ENCODE results near the gene SMYD3.

The SMYD3 gene

GRCh38 chr1:246164764-246165163 lies 342.3 kb downstream of the SMYD3 start:
- no peak for DNase-seq

- no peak for DNase-seq
Observed at GRCh38 chr1:246162560-246162959, 344.5 kb downstream of the SMYD3 start.

GRCh38 chr1:246161626-246162025 lies 345.5 kb downstream of the SMYD3 start:
- DNase-seq, result no peak

GRCh38 chr1:246160905-246161304 lies 346.2 kb downstream of the SMYD3 start:
- no peak for DNase-seq

- DNase-seq, result no peak
Observed at GRCh38 chr1:246160374-246160773, 346.7 kb downstream of the SMYD3 start.

- no peak for DNase-seq
Observed at GRCh38 chr1:246159279-246160227, 347.5 kb downstream of the SMYD3 start.

- DNase-seq, result no peak
Observed at GRCh38 chr1:246158131-246158530, 348.9 kb downstream of the SMYD3 start.

- DNase-seq, result no peak
Observed at GRCh38 chr1:246157516-246157915, 349.6 kb downstream of the SMYD3 start.

- no peak for DNase-seq
Observed at GRCh38 chr1:246156847-246157246, 350.2 kb downstream of the SMYD3 start.

GRCh38 chr1:246155923-246156322 lies 351.2 kb downstream of the SMYD3 start:
- DNase-seq, result no peak

- DNase-seq, result no peak
Observed at GRCh38 chr1:246153796-246154212, 353.3 kb downstream of the SMYD3 start.

- no peak for DNase-seq
Observed at GRCh38 chr1:246152986-246153431, 354.1 kb downstream of the SMYD3 start.

GRCh38 chr1:246151796-246152434 lies 355.2 kb downstream of the SMYD3 start:
- no peak for DNase-seq

- no peak for DNase-seq
Observed at GRCh38 chr1:246149543-246149942, 357.5 kb downstream of the SMYD3 start.

GRCh38 chr1:246147524-246148461 lies 359.3 kb downstream of the SMYD3 start:
- DNase-seq, result no peak

GRCh38 chr1:246146804-246147523 lies 360.1 kb downstream of the SMYD3 start:
- no peak for DNase-seq

- no peak for DNase-seq
Observed at GRCh38 chr1:246145900-246146299, 361.2 kb downstream of the SMYD3 start.

- no peak for DNase-seq
Observed at GRCh38 chr1:246144931-246145330, 362.1 kb downstream of the SMYD3 start.

- no peak for DNase-seq
Observed at GRCh38 chr1:246142320-246142893, 364.7 kb downstream of the SMYD3 start.

- no peak for DNase-seq
Observed at GRCh38 chr1:246141306-246141705, 365.8 kb downstream of the SMYD3 start.

- DNase-seq, result no peak
Observed at GRCh38 chr1:246139745-246140182, 367.3 kb downstream of the SMYD3 start.

- DNase-seq, result no peak
Observed at GRCh38 chr1:246138781-246139180, 368.3 kb downstream of the SMYD3 start.

Measured in cerebellar nuclear complex (tissue), 1 donor.